GM12878 (cell line): ENCODE results near the gene CCDC187.

Experiments
- POLR2A ChIP-seq: IDR thresholded peaks from 2 replicates; pipeline ENCODE4 v1.6.1; 2011; ENCODE audit warnings: low read depth, mild to moderate bottlenecking, low read length
- POLR2AphosphoS2 ChIP-seq: IDR thresholded peaks from 2 replicates; pipeline ENCODE4 v1.6.1; 2011; ENCODE audit warnings: low read depth, mild to moderate bottlenecking, low read length, improper control_type of control experiment, moderate library complexity

DNA sequence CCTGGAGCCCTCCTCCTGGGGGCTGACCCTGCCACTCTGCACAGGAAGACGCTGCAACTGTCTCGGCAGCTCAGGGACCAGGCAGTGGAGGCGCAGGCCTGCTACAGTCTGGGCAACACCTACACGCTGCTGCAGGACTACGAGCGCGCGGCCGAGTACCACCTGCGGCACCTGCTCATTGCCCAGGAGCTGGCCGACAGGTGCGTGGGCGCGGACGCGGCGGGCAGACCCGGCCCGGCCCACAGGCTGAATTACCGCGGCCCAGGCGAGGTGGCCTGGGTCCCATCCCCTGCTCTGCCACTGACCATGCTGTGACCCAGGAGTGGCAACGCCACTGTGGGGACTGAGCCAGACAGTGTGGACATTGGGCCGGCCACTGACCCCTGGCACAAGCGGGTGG, 34.6 kb upstream of the CCDC187 start:
- TF ChIP-seq POLR2AphosphoS2 = no peak
- no peak for TF ChIP-seq POLR2A
